K562 (cell line): ENCODE measurements around the gene ZCCHC8.

ENCODE experiments used
- CEBPG ChIP-seq, 3 experiments: fragments of 200-800 bp in 1 of 3; sonication (Bioruptor generic) in 1 of 3; sonication (generic) in 1 of 3; formaldehyde crosslinking in 1 of 3; IDR thresholded peaks in 2 of 3; conservative IDR thresholded peaks in 1 of 3; 2 replicates each; pipeline versions ENCODE4 v1.6.1 to v1.8.0; 2016 to 2022; ENCODE audit warnings: missing compliant biosample characterization in 2 of 3, missing genetic modification characterization in 2 of 3, mild to moderate bottlenecking in 1 of 3, missing genetic modification reagents in 1 of 3
- KHSRP ChIP-seq: fragments of 450-650 bp; IDR thresholded peaks from 2 replicates; pipeline ENCODE4 v1.6.1; 2017
- MAFF ChIP-seq: IDR thresholded peaks from 2 replicates; pipeline ENCODE4 v1.6.1; 2012; ENCODE audit warnings: low read length, improper control_type of control experiment
- MAFK ChIP-seq: IDR thresholded peaks from 2 replicates; pipeline ENCODE4 v1.6.1; 2011; ENCODE audit warnings: low read length, improper control_type of control experiment
- ZNF175 ChIP-seq: fragments of 200-800 bp; sonication (Bioruptor generic); IDR thresholded peaks from 2 replicates; pipeline ENCODE4 v1.6.1; 2016; ENCODE audit warnings: low read depth, mild to moderate bottlenecking, missing genetic modification characterization, missing compliant biosample characterization
- ZNF586 ChIP-seq: fragments of 450-650 bp; formaldehyde crosslinking; conservative IDR thresholded peaks from 2 replicates; pipeline ENCODE4 v1.4.0; 2020; ENCODE audit warnings: mild to moderate bottlenecking, moderate library complexity

DNA sequence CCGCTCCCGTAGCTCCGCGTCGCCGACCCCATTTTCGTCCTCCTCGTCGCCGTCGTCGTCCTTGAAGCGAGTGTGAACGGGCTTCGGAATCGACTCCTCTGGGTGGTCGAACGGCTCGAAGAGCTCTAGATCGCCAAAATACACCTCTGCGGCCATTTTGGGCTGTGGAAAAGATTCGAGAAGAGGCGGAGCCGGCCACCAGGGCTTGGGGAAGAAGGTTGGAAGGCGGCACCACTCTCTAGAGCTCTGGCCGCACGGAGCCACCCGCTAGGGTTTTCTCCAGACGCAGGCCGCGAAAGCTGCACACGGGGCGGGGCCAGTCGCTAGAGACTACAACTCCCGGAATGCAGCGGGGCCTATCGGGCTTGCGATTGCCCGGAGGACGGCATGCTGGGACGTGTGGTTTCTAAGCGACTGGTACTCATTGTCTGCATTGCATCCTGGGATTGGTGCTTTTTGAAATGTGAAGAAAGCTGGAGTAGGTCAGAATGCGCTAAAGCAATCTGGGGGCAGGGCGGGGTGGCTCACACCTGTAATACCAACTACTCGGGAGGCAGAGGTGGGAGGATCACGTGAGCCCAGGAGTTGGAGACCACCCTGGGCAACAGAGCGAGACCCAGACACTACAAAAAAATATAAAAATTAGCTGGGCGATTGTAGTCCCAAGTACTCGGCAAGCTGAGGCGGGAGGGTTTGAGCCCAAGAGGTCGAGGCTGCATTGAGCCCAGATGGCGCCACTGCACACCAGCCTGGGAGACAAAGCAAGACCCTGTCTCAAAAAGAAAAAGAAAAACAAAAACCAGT, at the start of gene ZCCHC8:
- TF ChIP-seq ZNF175 (CRISPR knock-in tag), result peak; percentile 84
- 0 out of 2 replicates have a peak, but pooled peaks have one; percentile 24 for TF ChIP-seq MAFK
- no peak for TF ChIP-seq CEBPG (CRISPR knock-in tag; IDR thresholded peaks at IDR 0.05)
- no peak; a peak in 1 of 4 replicates for TF ChIP-seq CEBPG (tag; conservative IDR thresholded peaks at IDR 0.05 in 1 of 2, IDR thresholded peaks at IDR 0.05 in 1 of 2)
- TF ChIP-seq KHSRP, result no peak
- TF ChIP-seq MAFF, result no peak
- TF ChIP-seq ZNF586 (CRISPR knock-in tag), result no peak
